ENCODE results near the gene USP31. TPM values are rescaled to one million over a fixed set of nuclear protein-coding genes. Genes with fewer than 3 reads are reported as not detected.

USP31 gene
- total and polyA plus RNA-seq, 3 donors from 2014 or later: 23.3 to 73.6 (median 73.1) TPM

DNA sequence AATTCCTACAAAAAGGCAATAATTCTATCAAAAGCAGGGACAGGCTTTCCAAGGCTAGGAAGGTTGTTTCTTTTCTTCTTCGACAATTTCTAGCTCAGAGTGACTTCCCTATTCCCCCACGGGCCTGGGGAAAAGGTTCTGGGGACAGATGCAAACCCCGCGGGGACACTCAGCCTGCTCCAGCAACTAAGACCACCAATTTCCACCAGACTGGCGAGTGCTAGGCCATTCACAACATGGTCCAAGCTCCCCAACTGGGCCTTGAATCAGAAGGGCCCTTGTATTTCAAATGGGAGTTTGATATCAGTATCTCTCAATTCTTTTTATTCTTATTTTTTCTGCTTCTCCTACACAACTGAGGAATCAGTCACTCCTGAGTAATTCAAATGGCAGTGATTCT, 86.7 kb downstream of the USP31 start:
- H3K27me3 ChIP-seq: no peaks in the 10 kb centered on the region
- no peaks in the 10 kb centered on the region for H3K9me3 ChIP-seq
- no peak for TF ChIP-seq POLR2A (IDR thresholded peaks at IDR 0.05)
- intact Hi-C loops (cut with DNase I; ENCODE audit: low total_unique reads): no loop called here
- H3K4me1 ChIP-seq: no peaks in the 10 kb centered on the region
- no peak overlapping the region for H3K4me3 ChIP-seq
- no peak overlapping the region for H3K27ac ChIP-seq
- H3K36me3 ChIP-seq (ENCODE audit: low read depth, missing control alignments): no peaks in the 10 kb centered on the region
- DNase-seq: no peak
- 69 to 80% methylated on average over 5 of the region's 5 CpGs for WGBS, 2 donors

GRCh38 chr16:23061669-23062068, 87.6 kb downstream of the USP31 start:
- Histone ChIP-seq H3K36me3 (ENCODE audit: low read depth, missing control alignments) (no peaks in the 10 kb centered on the region), H3K27ac (no peak overlapping the region), H3K9me3 (no peaks in the 10 kb centered on the region), H3K4me1 (no peaks in the 10 kb centered on the region), H3K4me3 (no peak overlapping the region), H3K27me3 (no peaks in the 10 kb centered on the region)
- TF ChIP-seq CTCF (IDR thresholded peaks at IDR 0.05) (no peak), POLR2A (IDR thresholded peaks at IDR 0.05) (no peak)
- DNase-seq: no peak
- WGBS, 2 donors: 49 to 63% methylated on average over 7 of the region's 7 CpGs
- intact Hi-C loops (cut with DNase I; ENCODE audit: low total_unique reads): no loop called here

DNA sequence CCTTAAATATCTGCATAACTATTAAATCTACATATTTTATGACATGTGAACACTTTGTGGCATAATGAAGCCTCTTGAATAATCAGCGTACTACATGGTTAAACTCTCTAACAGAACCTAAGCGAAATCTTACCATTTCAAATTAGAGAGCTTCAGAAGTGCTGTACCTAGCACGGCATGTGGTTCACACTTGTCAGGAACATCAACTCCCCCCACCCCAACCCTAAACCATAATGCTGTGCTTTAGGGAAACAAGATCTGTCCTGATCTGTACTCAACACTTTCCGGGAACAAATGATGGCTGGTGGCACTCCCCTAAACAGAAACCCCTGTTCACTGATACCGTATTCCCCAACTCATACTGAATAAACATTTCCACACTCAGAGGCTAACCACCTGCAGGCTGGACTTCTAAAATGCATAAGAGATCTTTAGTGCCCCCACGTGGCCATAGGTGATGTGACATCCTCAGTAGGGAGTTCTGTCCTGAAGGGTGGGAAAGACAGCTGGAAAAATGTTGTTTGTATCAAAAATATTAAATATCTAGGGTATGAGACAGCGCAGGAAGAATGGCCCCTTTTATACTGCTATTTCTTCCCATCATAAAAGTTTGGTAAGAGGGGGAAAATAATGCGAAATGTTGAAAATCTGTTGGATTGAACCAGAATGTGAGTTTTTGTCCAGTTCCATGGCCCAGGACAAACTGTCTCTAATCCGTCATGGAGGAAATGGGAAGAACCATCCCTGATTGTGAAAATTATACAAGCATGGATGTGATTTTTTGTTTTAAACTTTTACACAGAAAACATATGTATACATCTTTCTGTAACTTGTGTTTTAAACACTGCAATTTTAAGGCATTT, 88.6 kb downstream of the USP31 start:
- Histone ChIP-seq H3K4me3 (no peak overlapping the region), H3K27me3 (no peaks in the 10 kb centered on the region), H3K9me3 (no peaks in the 10 kb centered on the region), H3K27ac (no peak overlapping the region), H3K4me1 (no peaks in the 10 kb centered on the region), H3K36me3 (ENCODE audit: low read depth, missing control alignments) (no peaks in the 10 kb centered on the region)
- TF ChIP-seq POLR2A (IDR thresholded peaks at IDR 0.05): no peak
- TF ChIP-seq CTCF (IDR thresholded peaks at IDR 0.05): peak; percentile 61 to 89 (median 63)
- intact Hi-C loops (cut with DNase I; ENCODE audit: low total_unique reads): no loop called here
- DNase-seq: peak; percentile 90
- 17 to 22% methylated on average over 9 of the region's 9 CpGs for WGBS, 2 donors

GRCh38 chr16:23059433-23059832, 89.8 kb downstream of the USP31 start:
- H3K4me1 ChIP-seq: no peaks in the 10 kb centered on the region
- 31 to 44% methylated on average over 5 of the region's 5 CpGs for WGBS, 2 donors
- no peak overlapping the region for H3K27ac ChIP-seq
- no peak overlapping the region for H3K4me3 ChIP-seq
- H3K36me3 ChIP-seq (ENCODE audit: low read depth, missing control alignments): no peaks in the 10 kb centered on the region
- intact Hi-C loops (cut with DNase I; ENCODE audit: low total_unique reads): no loop called here
- H3K9me3 ChIP-seq: no peaks in the 10 kb centered on the region
- TF ChIP-seq CTCF (IDR thresholded peaks at IDR 0.05) (no peak), POLR2A (IDR thresholded peaks at IDR 0.05) (no peak)
- no peak for DNase-seq
- no peaks in the 10 kb centered on the region for H3K27me3 ChIP-seq

DNA sequence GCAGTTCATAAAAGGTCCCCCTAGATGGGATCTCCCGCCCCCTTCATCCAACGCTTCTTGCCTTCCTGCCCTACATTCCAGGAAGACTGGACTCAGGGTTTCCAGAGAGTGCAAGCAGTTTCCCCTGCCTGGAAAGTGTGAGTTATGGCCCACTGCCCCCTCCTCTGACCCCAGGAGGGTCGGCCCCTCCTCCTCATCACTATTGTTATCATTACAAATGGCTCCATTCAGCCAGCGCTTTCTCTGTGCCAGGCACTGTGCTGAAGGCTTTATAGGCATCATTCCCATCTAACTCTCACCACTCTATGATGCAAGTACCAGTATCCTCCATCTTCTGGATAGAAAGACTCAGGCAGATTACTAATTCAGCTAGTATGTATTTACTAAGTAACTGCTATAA, 90.7 kb downstream of the USP31 start:
- no peaks in the 10 kb centered on the region for H3K27me3 ChIP-seq
- H3K27ac ChIP-seq: no peak overlapping the region
- no peak for TF ChIP-seq CTCF (IDR thresholded peaks at IDR 0.05)
- no peak for TF ChIP-seq POLR2A (IDR thresholded peaks at IDR 0.05)
- no peaks in the 10 kb centered on the region for H3K9me3 ChIP-seq
- H3K36me3 ChIP-seq (ENCODE audit: low read depth, missing control alignments): no peaks in the 10 kb centered on the region
- DNase-seq: no peak
- H3K4me1 ChIP-seq: no peaks in the 10 kb centered on the region
- H3K4me3 ChIP-seq: no peak overlapping the region
- WGBS, 2 donors: 22 to 32% methylated on average over 4 of the region's 4 CpGs
- intact Hi-C loops (cut with DNase I; ENCODE audit: low total_unique reads): no loop called here
